NT2/D1 (cell line): ENCODE measurements around the gene KIR3DL3.

ENCODE experiments used
- SUZ12 ChIP-seq: IDR thresholded peaks from 2 replicates; pipeline ENCODE4 v1.6.1; 2011; ENCODE audit not compliant: insufficient read length, insufficient read depth; ENCODE audit errors: extremely low read depth
- YY1 ChIP-seq: IDR thresholded peaks from 2 replicates; pipeline ENCODE4 v1.6.1; 2011; ENCODE audit not compliant: insufficient read length, insufficient read depth

- TF ChIP-seq SUZ12 (no peak), YY1 (no peak)
These were observed 41.9 kb upstream of the KIR3DL3 start for GRCh38 chr19:54682306-54682856.
